Measurements from ENCODE around the gene CDK15.
A peak's percentile ranks its signal among the peaks of the same experiment; 100 is the strongest.

Gene CDK15

GRCh38 chr2:201872591-201872990 lies 66.3 kb downstream of the CDK15 start:
- no peak for DNase-seq

DNA sequence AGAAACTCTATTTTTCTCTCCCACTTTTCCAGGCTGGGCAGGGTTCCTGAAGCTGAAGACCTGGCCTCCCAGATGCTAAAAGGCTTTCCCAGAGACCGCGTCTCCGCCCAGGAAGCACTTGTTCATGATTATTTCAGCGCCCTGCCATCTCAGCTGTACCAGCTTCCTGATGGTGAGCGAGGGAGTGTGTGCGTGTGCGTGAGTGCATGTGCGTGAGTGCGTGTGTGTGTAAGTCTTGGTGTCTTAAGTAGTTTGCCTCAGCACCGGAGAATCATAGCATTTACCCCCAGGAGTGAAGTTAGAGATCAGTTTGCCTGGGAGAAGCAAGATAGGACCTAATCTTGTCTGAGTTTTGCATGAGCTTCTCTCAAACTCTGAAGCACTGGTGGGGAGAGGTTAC lies 73.7 kb downstream of the CDK15 start:
- no peak for DNase-seq

DNA sequence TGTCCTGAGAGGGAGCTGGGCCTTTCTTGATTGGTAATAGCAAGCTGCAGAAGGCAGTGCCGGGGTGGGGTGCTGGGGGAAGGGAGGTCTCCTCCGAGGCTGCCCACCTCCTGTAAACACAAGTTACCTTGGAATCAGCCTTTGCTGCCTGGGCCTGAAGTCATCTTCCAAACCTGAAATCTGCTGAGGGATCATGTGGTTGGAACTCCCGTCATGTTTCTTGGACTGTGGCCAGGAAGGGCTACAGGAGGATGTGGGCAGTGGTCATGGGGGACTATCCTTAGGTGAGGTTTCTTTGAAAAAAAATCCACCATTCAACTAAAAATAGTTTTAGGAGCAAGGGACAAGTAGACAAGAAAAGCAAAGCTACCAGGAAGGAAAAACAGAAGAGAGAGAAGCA lies 74.2 kb downstream of the CDK15 start:
- DNase-seq, result no peak

DNA sequence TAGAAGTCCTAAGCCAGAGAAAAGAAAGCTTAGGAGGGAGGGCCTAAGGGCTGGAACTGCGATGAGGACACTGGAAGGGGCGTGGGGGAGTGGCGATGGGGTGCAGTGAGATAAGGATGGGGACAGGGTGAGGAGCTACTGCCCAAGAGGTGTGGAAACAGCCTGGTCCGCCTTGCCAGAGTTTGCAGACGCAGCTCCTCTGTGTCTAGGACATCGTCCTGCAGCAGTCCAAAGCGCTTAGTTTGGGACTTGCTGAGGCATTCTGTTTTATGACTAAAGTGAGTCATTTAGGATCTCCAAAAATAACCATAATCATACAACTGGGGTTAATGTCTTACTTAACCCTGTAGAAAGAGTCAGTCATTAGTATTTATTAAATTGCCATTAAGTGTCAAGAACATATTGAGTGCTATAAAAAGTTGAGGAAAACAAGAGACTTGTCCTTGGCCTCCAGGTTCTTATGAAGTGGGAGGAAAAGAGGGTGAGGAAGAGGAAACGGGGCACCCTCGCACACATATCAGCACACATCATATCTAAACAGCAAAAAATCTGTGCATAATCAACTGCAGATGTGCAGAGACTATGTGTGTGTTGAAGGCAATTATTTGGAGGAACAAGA lies 74.8 kb downstream of the CDK15 start:
- no peak for DNase-seq

GRCh38 chr2:201881741-201882140 lies 75.4 kb downstream of the CDK15 start:
- no peak for DNase-seq

DNA sequence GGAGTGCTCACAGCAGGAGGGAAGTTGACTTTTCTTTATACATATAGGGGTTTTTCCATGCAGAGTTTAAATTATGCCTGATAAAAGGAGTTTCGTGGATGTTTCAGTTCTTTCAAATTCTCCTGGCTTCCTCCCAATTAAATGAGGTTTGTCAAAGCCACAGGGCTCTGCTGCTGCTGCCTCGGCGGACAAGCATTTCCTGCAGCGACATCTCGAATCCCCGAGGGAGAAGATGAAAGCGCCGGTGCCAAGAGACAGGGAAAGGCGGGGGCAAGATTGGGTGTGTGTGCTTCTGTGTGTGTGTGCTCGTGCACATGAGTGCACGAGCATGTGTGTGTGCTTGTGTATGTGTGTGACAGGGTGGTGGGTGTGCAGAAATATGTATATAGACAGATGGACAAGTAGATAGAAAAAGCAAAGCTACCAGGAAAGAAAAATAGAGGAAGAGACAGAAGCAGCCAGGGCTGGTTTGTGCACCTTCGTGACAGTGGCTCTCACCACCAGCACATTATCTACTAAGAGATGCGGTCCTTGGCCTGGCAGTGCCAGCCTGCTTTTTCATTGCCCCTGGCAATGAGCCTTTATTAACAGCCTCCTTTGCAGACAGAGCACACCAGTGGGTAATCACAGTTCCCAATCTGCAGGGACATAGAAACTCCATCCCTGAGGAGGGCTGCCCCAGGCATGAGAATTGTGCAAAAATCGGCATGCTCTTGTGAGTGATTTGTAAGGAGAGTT lies 76.2 kb downstream of the CDK15 start:
- DNase-seq, result no peak

- DNase-seq, result no peak
These were observed 77.5 kb downstream of the CDK15 start for GRCh38 chr2:201883606-201884369.

GRCh38 chr2:201886504-201886903 lies 80.2 kb downstream of the CDK15 start:
- no peak for DNase-seq

DNA sequence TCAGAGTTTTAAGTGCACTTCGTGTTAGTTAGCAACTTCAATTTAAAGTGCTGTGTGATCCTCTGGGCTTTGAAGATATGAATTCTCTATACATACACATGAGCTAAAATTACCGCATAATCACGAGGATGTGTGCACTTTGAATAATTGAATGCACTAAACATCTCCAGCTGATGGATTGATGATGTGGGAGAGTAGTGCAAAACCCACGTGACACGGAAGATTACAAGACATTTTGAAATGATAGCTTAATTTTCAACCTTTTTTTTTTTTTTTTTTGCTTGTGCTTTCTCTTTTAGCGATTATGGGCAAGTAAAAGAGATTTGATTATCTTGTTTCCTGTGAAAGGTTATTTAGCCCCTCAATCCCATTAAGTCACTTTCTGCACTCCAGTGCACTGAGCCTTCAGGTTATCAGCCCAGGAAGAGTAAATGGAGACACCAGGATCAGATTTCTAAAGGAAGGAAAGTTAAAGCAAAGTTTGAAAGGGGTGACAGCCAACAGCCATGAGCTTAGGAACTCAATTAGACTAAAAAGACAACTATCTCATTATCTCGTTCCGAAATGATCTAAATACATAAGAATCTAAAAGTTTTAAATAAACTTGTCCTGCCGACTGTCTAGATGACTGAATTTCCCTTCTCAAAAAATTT lies 81.6 kb downstream of the CDK15 start:
- DNase-seq, result no peak

GRCh38 chr2:201888426-201888800 lies 82.1 kb downstream of the CDK15 start:
- no peak for DNase-seq

DNA sequence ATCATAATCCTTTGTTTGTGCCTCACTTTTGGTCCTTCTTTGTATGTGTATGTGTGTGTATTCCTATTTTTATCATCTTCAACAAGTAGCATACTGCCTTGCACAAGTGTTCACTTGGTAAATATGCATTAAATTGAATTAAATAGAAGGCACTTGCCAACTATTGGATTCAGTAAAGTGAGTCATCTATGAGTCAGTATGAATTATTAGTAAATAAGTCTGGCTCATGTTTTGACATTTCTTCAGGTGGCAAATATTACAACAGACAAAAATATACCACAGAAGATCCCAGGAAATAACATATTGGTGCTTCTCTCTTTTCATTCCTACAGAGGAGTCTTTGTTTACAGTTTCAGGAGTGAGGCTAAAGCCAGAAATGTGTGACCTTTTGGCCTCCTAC lies 84.1 kb downstream of the CDK15 start:
- no peak for DNase-seq

GRCh38 chr2:201891676-201892075 lies 85.3 kb downstream of the CDK15 start:
- no peak for DNase-seq

GRCh38 chr2:201892516-201892915 lies 86.2 kb downstream of the CDK15 start:
- no peak for DNase-seq

GRCh38 chr2:201900362-201900761 lies 94.0 kb downstream of the CDK15 start:
- peak in 1 of 2 donors; percentile 19 for DNase-seq

DNA sequence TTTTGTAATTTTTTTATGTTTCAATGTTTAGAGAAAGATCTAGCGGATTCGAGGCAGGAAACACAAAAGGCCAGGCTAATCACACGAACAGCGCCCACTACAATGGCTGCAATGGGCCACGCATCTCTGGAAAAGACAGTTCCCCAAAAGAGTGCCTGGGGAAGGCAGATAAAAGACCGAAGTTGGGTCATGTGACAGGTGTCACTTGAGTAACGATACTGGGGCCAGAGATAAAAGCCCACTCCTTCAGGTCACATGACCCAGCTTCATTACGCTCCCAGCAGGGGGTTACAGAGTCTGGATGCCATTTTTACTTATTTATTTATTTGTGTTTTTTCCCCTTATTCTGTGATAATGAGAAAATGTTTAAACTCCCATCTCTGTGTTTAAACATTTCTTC lies 95.4 kb downstream of the CDK15 start:
- peak in 1 of 2 donors; percentile 73 for DNase-seq

DNA sequence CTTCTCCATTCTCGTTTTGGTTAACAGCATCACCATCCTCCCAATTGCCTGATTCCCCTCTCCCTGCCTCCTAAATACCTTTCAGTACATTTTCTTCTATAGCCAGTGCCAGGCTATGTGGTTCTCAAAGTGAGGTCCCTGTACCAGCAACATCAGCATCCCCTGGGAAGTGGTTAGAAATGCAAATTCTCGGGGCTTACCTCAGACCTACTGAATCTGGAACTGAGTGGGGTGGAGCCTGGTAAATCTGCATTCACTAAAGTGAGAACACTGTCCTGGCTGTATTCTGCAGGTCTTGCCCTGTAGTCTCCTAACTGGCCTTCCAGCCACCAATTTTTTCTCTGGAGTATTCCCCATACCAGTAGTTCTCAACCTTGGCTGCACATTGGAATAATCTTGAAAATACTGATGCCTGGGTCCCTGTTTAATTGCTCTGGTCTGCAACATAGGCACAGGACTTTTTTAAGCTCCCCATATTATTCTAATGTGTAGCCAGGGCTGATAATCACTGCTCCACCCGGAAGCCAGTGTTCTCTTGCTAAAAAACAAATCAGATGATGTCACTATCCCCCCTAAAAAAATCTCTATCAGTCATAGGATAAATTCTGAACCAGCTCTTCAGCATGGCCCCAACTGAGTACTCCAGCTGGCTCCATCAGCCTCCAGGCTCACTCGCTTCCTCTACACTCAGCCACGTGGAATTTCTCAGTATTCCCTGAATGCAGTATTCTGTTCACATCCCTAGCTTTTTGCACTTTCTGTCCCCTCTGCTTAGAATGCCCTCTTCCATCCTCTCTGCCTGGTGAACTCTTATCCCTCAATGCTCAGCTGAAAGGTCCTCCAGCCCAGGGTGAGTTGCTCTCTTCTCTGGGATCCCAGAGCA lies 98.4 kb downstream of the CDK15 start:
- DNase-seq, result no peak

- no peak for DNase-seq
These were observed 100.6 kb downstream of the CDK15 start for GRCh38 chr2:201906777-201907562.

- DNase-seq, result no peak
These were observed 101.2 kb downstream of the CDK15 start for GRCh38 chr2:201907563-201907881.

GRCh38 chr2:201908901-201909300 lies 102.6 kb downstream of the CDK15 start:
- no peak for DNase-seq

- DNase-seq, result no peak
These were observed 103.0 kb downstream of the CDK15 start for GRCh38 chr2:201909348-201909747.

DNA sequence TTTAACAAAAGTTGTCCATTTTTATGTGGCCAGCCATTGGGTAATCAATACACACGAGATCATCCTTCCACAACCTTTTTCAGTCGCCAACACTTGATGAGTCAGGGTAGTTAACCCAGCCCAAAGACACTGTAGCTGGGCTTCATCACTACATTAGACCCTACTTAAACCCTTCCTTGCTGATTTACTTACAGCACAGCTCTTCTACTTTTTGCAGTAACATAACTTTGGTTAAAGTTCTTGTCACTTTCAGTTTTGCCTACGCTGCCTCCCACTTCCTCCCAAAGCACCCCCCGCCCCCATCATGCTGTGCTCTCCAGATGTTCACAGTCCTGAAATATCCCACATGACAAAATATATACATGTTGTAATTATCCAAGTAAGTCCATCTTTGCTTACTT lies 103.6 kb downstream of the CDK15 start:
- DNase-seq, result peak; percentile 47 to 68

- no peak for DNase-seq
These were observed 105.0 kb downstream of the CDK15 start for GRCh38 chr2:201911372-201911771.
